Natural killer cell (primary cell): ENCODE results near the gene CDC34. TPM values are rescaled to one million over a fixed set of nuclear protein-coding genes. Genes with fewer than 3 reads are reported as not detected.
A peak's percentile ranks its signal among the peaks of the same experiment; 100 is the strongest.

Experiments
- ATAC-seq, 3 donors: fragments of 150-1000 bp in 2 of 3; fragments of 200-7000 bp in 1 of 3; cut with Tn5 transposase; 1 replicate in 1 of 3; 2 replicates in 2 of 3; pipeline ENCODE4 v1.10.0; 2021; ENCODE audit warnings: mild to moderate bottlenecking in 2 of 3, moderate library complexity in 2 of 3
- DNase-seq, 2 donors: peaks; one replicate each; pipeline versions ENCODE4 v3.0.0 to v3.0.0-alpha.2; 2013 to 2021; ENCODE audit warnings: mixed read lengths in 1 of 2
- H3K27ac ChIP-seq: one replicate; pipeline ENCODE4 v1.5.1; 2013; ENCODE audit warnings: mild to moderate bottlenecking, low read length
- H3K27me3 ChIP-seq: one replicate; pipeline ENCODE4 v1.6.1; 2013; ENCODE audit warnings: low read length; ENCODE audit not compliant: control insufficient read depth, insufficient read depth
- H3K36me3 ChIP-seq: one replicate; pipeline ENCODE4 v1.6.1; 2013; ENCODE audit warnings: low read length; ENCODE audit not compliant: control insufficient read depth, insufficient read depth
- H3K4me1 ChIP-seq: one replicate; pipeline ENCODE4 v1.6.1; 2013; ENCODE audit warnings: low read length; ENCODE audit not compliant: control insufficient read depth, insufficient read depth
- H3K4me3 ChIP-seq: one replicate; pipeline ENCODE4 v1.5.1; 2013; ENCODE audit warnings: low read length
- H3K9me3 ChIP-seq: one replicate; pipeline ENCODE4 v1.6.1; 2013; ENCODE audit warnings: low read length; ENCODE audit not compliant: control insufficient read depth, insufficient read depth
- H3K27ac Mint-ChIP-seq, 2 donors: one replicate each; pipeline ENCODE4 v1.8.0; 2022; ENCODE audit warnings: mild to moderate bottlenecking in 2 of 2, mixed read lengths in 2 of 2, moderate library complexity in 1 of 2
- H3K27me3 Mint-ChIP-seq, 2 donors: one replicate each; pipeline ENCODE4 v1.8.0; 2022; ENCODE audit warnings: low read depth in 2 of 2, mixed read lengths in 2 of 2
- H3K36me3 Mint-ChIP-seq: one replicate; pipeline ENCODE4 v1.8.0; 2022; ENCODE audit warnings: mixed read lengths
- H3K4me1 Mint-ChIP-seq, 2 donors: one replicate each; pipeline ENCODE4 v1.8.0; 2022; ENCODE audit warnings: mixed read lengths in 2 of 2
- H3K4me3 Mint-ChIP-seq: one replicate; pipeline ENCODE4 v1.8.0; 2022; ENCODE audit warnings: mild to moderate bottlenecking, moderate library complexity, mixed read lengths
- H3K9me3 Mint-ChIP-seq, 2 donors: one replicate each; pipeline ENCODE4 v1.8.0; 2022; ENCODE audit warnings: mixed read lengths in 2 of 2
- CTCF ChIP-seq: fragments of 200-600 bp; IDR thresholded peaks from one replicate; pipeline ENCODE4 v1.8.0; 2022; ENCODE audit warnings: antibody characterized with exemption
- WGBS: methylation state at CpG from one replicate; pipeline ENCODE4 v1.1.7; 2013; ENCODE audit warnings: missing lambda C conversion rate; ENCODE audit not compliant: insufficient coverage; 5-methylcytosine and 5-hydroxymethylcytosine counted together
- intact Hi-C: fragments of 100-400 bp; cut with micrococcal nuclease; formaldehyde crosslinking; loops from one replicate; pipeline ENCODE4 v1.14.2; 2022
- total RNA-seq, 4 donors: library from RNA; stranded (reverse); fragments of 120-200 nt in 1 of 4; gene quantifications; one replicate each; pipeline versions ENCODE4 v1.2.3 to v1.2.4, GENCODE V29; 2013 to 2022

CDC34 gene
- total RNA-seq, 3 donors from 2014 or later (not counting 1 experiment from before 2014, with no cell fraction given): 68.5 to 114 (median 101) TPM

GRCh38 chr19:542173-542866 is 10.8 kb downstream of the CDC34 start:
- H3K4me3 ChIP-seq: no peak overlapping the region
- H3K36me3 Mint-ChIP-seq: no peaks in the 10 kb centered on the region
- peak overlapping the region; percentile 28 for H3K4me3 Mint-ChIP-seq
- 93% methylated on average over 34 of the region's 34 CpGs for WGBS
- no peak for TF ChIP-seq CTCF
- ATAC-seq (no peak), DNase-seq (peak in 1 of 2 donors; percentile 11)
- no peaks in the 10 kb centered on the region for H3K27me3 ChIP-seq
- H3K27me3 Mint-ChIP-seq: no peaks in the 10 kb centered on the region
- H3K9me3 Mint-ChIP-seq: no peaks in the 10 kb centered on the region
- H3K36me3 ChIP-seq: peaks cover 31% of the 10 kb centered on the region
- H3K4me1 ChIP-seq: peaks cover 40% of the 10 kb centered on the region
- H3K4me1 Mint-ChIP-seq: peaks cover 13 to 30% of the 10 kb centered on the region in 2 donors
- no peak overlapping the region for H3K27ac ChIP-seq
- peak overlapping the region in 1 of 2 donors; percentile 98 for H3K27ac Mint-ChIP-seq
- H3K9me3 ChIP-seq: no peaks in the 10 kb centered on the region
- intact Hi-C loops: loop anchor here (2.0 kb wide), 1 partner anchor 32 kb away; no protein-coding TSS in a partner anchor

GRCh38 chr19:543910-544608 is 12.5 kb downstream of the CDC34 start, which contains the start of gene GZMM:
Gene GZMM (plus strand): TSS chr19:544053. CDS start chr19:544072, 19 bp downstream.
- peak; percentile 94 to 98 (median 94) for ATAC-seq
- H3K4me1 ChIP-seq: peaks cover 46% of the 10 kb centered on the region
- no peaks in the 10 kb centered on the region for H3K36me3 Mint-ChIP-seq
- peak within 1 kb of the TSS; percentile 90 to 98 for H3K27ac Mint-ChIP-seq
- intact Hi-C loops: loop anchor here (1.0 to 2.0 kb wide), 2 partner anchors 27 to 33 kb away; no protein-coding TSS in a partner anchor
- H3K4me1 Mint-ChIP-seq: peaks cover 13 to 30% of the 10 kb centered on the region in 2 donors
- peak within 1 kb of the TSS; percentile 85 for H3K27ac ChIP-seq
- H3K27me3 Mint-ChIP-seq: no peaks in the 10 kb centered on the region
- peak within 1 kb of the TSS; percentile 90 for H3K4me3 Mint-ChIP-seq
- no peaks in the 10 kb centered on the region for H3K9me3 Mint-ChIP-seq
- peaks cover 29% of the 10 kb centered on the region for H3K36me3 ChIP-seq
- 25% methylated on average over 30 of the region's 31 CpGs for WGBS
- no peaks in the 10 kb centered on the region for H3K9me3 ChIP-seq
- no peak for TF ChIP-seq CTCF
- DNase-seq: peak; percentile 87 to 93
- peak within 1 kb of the TSS; percentile 82 for H3K4me3 ChIP-seq
- no peaks in the 10 kb centered on the region for H3K27me3 ChIP-seq

- peaks cover 13 to 38% of the 10 kb centered on the region in 2 donors for H3K4me1 Mint-ChIP-seq
- ATAC-seq (no peak), DNase-seq (no peak)
- H3K4me3 ChIP-seq: no peak overlapping the region
- intact Hi-C loops: no loop called here
- H3K27ac ChIP-seq: no peak overlapping the region
- H3K9me3 Mint-ChIP-seq: no peaks in the 10 kb centered on the region
- no peak overlapping the region for H3K27ac Mint-ChIP-seq
- H3K4me3 Mint-ChIP-seq: peak overlapping the region; percentile 45
- WGBS: 95% methylated on average over 15 of the region's 15 CpGs
- H3K9me3 ChIP-seq: no peaks in the 10 kb centered on the region
- peaks cover 23% of the 10 kb centered on the region for H3K36me3 ChIP-seq
- H3K27me3 ChIP-seq: no peaks in the 10 kb centered on the region
- no peak for TF ChIP-seq CTCF
- H3K36me3 Mint-ChIP-seq: no peaks in the 10 kb centered on the region
- H3K27me3 Mint-ChIP-seq: no peaks in the 10 kb centered on the region
- H3K4me1 ChIP-seq: peaks cover 46% of the 10 kb centered on the region
These were observed 15.6 kb downstream of the CDC34 start for GRCh38 chr19:547117-547516.
